Esophagus muscularis mucosa (tissue), 3 donors: ENCODE measurements around the gene INTS15.

Experiments used
- CTCF ChIP-seq, 3 experiments: fragments of 200-600 bp in 2 of 3; fragments of 450-650 bp in 1 of 3; sonication (generic) in 2 of 3; IDR thresholded peaks; one replicate each; pipeline ENCODE4 v1.5.1; 2017 to 2019; ENCODE audit warnings: antibody characterized with exemption in 3 of 3, mild to moderate bottlenecking in 2 of 3, moderate library complexity in 1 of 3
- POLR2A ChIP-seq: fragments of 450-650 bp; IDR thresholded peaks from one replicate; pipeline ENCODE4 v1.6.1; 2017; ENCODE audit warnings: antibody characterized with exemption, moderate library complexity, mild to moderate bottlenecking, low read depth

DNA sequence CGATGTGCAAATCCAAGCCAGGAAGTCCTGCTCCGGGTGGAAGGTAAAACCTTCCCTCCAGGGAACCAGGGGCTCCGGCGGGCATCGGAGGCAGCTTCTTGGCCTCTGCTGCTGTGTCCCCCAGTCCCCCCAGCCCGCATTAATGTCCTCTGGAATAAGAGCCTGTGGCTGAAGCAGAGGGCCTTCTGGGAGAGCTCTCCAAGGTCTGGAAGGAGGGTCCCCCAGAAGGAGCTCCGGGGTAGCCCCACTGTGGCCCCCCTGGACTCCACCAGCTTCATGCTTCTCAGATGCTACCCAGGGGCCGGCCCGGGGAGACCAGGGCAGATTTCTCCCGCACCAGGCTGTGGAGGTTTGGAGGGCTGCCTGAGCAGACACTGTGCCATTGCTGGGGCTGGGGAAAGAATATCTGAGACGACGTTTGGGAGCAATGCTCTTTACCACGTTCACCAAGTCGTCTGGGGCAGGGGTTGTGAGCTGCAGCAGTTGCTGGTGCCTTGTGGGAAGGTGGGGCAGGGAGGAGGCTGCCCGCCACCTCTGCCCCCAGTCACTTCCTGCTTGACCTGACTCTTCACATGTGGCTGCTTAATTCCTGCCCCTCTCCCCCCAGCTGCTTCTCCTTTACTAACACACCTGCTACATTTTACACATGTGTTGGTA is 33.9 kb downstream of the INTS15 start:
- no peak for TF ChIP-seq CTCF (IDR thresholded peaks at IDR 0.05)
- no peak for TF ChIP-seq POLR2A
